K562 (cell line): Measurements from ENCODE around the gene MGST2. TPM values are rescaled to one million over a fixed set of nuclear protein-coding genes. Genes with fewer than 3 reads are reported as not detected.
A peak's percentile ranks its signal among the peaks of the same experiment; 100 is the strongest.

Experiments used
- ATAC-seq: fragments of 200-7000 bp; cut with Tn5 transposase; 3 replicates; pipeline ENCODE4 v1.9.1; 2020; ENCODE audit warnings: moderate library complexity
- BruUV-seq: library from RNA; stranded (reverse); fragments of 400-500 nt; replicated peaks from 2 replicates; lab custom pipeline; 2021; lab: Mats Ljungman, UMichigan
- CTCF ChIA-PET: fragments of 300-600 bp; formaldehyde crosslinking; extraction: SDS; loops from one replicate; lab custom pipeline; 2021; ENCODE audit warnings: low intra/inter-chr PET ratio; lab: Yijun Ruan, JAX
- POLR2A ChIA-PET: fragments of 300-600, 350-650 bp; sonication (Branson Sonifier 250); formaldehyde crosslinking; extraction: SDS; loops from one replicate; lab custom pipeline; 2021; ENCODE audit warnings: antibody characterized with exemption, inconsistent platforms; lab: Yijun Ruan, JAX
- DNase-seq, 4 experiments: peaks; one replicate each; pipeline versions ENCODE4 v3.0.0 to v3.0.0-alpha.2; 2011 to 2018; ENCODE audit warnings: low spot score in 3 of 4, mixed read lengths in 3 of 4; ENCODE audit errors: extremely low read depth in 1 of 4
- FAIRE-seq: peaks from 2 replicates; lab custom pipeline; 2011; peaks lifted over from hg19 to GRCh38; lab: Jason Lieb, UNC
- H2AFZ ChIP-seq: 2 replicates; pipeline ENCODE4 v1.6.0; 2011; ENCODE audit warnings: low read depth, low read length, control low read depth, inconsistent platforms
- H3K27ac ChIP-seq: fragments of 200-600 bp; 3 replicates; pipeline ENCODE4 v1.8.0; 2011; ENCODE audit warnings: low read depth, mild to moderate bottlenecking, control low read depth, inconsistent platforms, low read length, moderate library complexity, mixed read lengths; ENCODE audit errors: extremely low read depth
- H3K27me3 ChIP-seq, 2 experiments: fragments of 300-600 bp in 1 of 2; 2 replicates in 1 of 2; 3 replicates in 1 of 2; pipeline versions ENCODE4 v1.6.0 to v1.8.0; 2011; ENCODE audit warnings: inconsistent platforms in 2 of 2, low read length in 2 of 2, mild to moderate bottlenecking in 1 of 2, mixed read lengths in 1 of 2, moderate library complexity in 1 of 2; ENCODE audit not compliant: control insufficient read depth in 2 of 2, insufficient read depth in 2 of 2
- H3K36me3 ChIP-seq: fragments of 300-600 bp; 3 replicates; pipeline ENCODE4 v1.8.0; 2011; ENCODE audit warnings: mild to moderate bottlenecking, low read length, inconsistent platforms; ENCODE audit not compliant: control insufficient read depth, insufficient read depth
- H3K4me1 ChIP-seq, 2 experiments: fragments of 200-600 bp in 1 of 2; replicated peaks in 1 of 2; 2 replicates in 1 of 2; 3 replicates in 1 of 2; pipeline versions ENCODE4 v1.5.1 to v1.8.0; 2011; ENCODE audit warnings: inconsistent platforms in 2 of 2, low read length in 2 of 2, mild to moderate bottlenecking in 1 of 2, mixed read lengths in 1 of 2, moderate library complexity in 1 of 2; ENCODE audit not compliant: control insufficient read depth in 2 of 2, insufficient read depth in 2 of 2
- H3K4me2 ChIP-seq: 2 replicates; pipeline ENCODE4 v1.6.1; 2011; ENCODE audit warnings: low read length, control low read depth, inconsistent platforms, mixed read lengths; ENCODE audit not compliant: insufficient read depth
- H3K4me3 ChIP-seq: fragments of 200-600 bp; sonication (generic), shearing (Covaris generic); 2 replicates; pipeline ENCODE4 v1.5.1; 2016; ENCODE audit warnings: control low read depth, inconsistent platforms
- H3K79me2 ChIP-seq: fragments of 200-600 bp; 3 replicates; pipeline ENCODE4 v1.8.0; 2011; ENCODE audit warnings: low read length, inconsistent platforms; ENCODE audit not compliant: control insufficient read depth, insufficient read depth
- H3K9ac ChIP-seq, 2 experiments: 2 replicates each; pipeline versions ENCODE4 v1.6.0 to v1.6.1; 2011; ENCODE audit warnings: low read depth in 2 of 2, low read length in 2 of 2, control low read depth in 1 of 2, inconsistent platforms in 1 of 2, mild to moderate bottlenecking in 1 of 2, mixed read lengths in 1 of 2; ENCODE audit not compliant: insufficient read depth in 1 of 2
- H3K9me1 ChIP-seq: one replicate; pipeline ENCODE4 v1.6.0; 2011; ENCODE audit warnings: inconsistent platforms, mild to moderate bottlenecking, low read length, moderate library complexity; ENCODE audit not compliant: control insufficient read depth, insufficient read depth
- H3K9me3 ChIP-seq: replicated peaks from 2 replicates; pipeline ENCODE4 v1.5.1; 2011; ENCODE audit warnings: low read depth, low read length, inconsistent platforms; ENCODE audit not compliant: control insufficient read depth, insufficient read depth
- H4K20me1 ChIP-seq: replicated peaks from 2 replicates; pipeline ENCODE4 v1.6.1; 2011; ENCODE audit warnings: low read length, inconsistent platforms, mixed read lengths; ENCODE audit not compliant: control insufficient read depth, insufficient read depth
- CEBPB ChIP-seq: fragments of 450-650 bp; IDR thresholded peaks from 2 replicates; pipeline ENCODE4 v1.6.1; 2016; ENCODE audit warnings: missing genetic modification characterization, missing compliant biosample characterization
- CTCF ChIP-seq, 3 experiments: IDR thresholded peaks in 2 of 3; conservative IDR thresholded peaks in 1 of 3; 2 replicates each; pipeline ENCODE4 v1.5.1; 2011 to 2012; ENCODE audit warnings: low read length in 3 of 3, mild to moderate bottlenecking in 3 of 3, control low read depth in 2 of 3, improper control_type of control experiment in 1 of 3, inconsistent platforms in 1 of 3, low read depth in 1 of 3, mixed read lengths in 1 of 3, moderate library complexity in 1 of 3; ENCODE audit not compliant: insufficient read depth in 2 of 3
- ESRRB ChIP-seq: fragments of 250-450 bp; sonication (Bioruptor Pico); IDR thresholded peaks from 2 replicates; pipeline ENCODE4 v1.5.0; 2020; ENCODE audit warnings: mild to moderate bottlenecking, moderate library complexity, borderline replicate concordance
- HNRNPLL ChIP-seq: fragments of 200-400 bp; formaldehyde crosslinking; IDR thresholded peaks from 2 replicates; pipeline ENCODE4 v1.6.1; 2017; ENCODE audit warnings: low read length, low read depth, mild to moderate bottlenecking; ENCODE audit not compliant: poor library complexity, severe bottlenecking
- TAF7 ChIP-seq: fragments of 450-650 bp; IDR thresholded peaks from 2 replicates; pipeline ENCODE4 v1.6.1; 2016; ENCODE audit warnings: missing genetic modification characterization, missing compliant biosample characterization
- ZBTB26 ChIP-seq: fragments of 450-650 bp; formaldehyde crosslinking; IDR thresholded peaks from 2 replicates; pipeline ENCODE4 v1.4.0; 2022; ENCODE audit warnings: missing genetic modification characterization
- ZFP36 ChIP-seq: fragments of 150-350 bp; IDR thresholded peaks from 2 replicates; pipeline ENCODE4 v1.6.1; 2018; ENCODE audit warnings: low read length, low read depth; ENCODE audit not compliant: partially characterized antibody
- ZNF318 ChIP-seq, 2 experiments: fragments of 450-650 bp; IDR thresholded peaks; 2 replicates each; pipeline ENCODE4 v1.6.1; 2016; ENCODE audit warnings: mild to moderate bottlenecking in 2 of 2, borderline replicate concordance in 1 of 2, low read depth in 1 of 2, moderate library complexity in 1 of 2
- ZNF384 ChIP-seq: IDR thresholded peaks from 2 replicates; pipeline ENCODE4 v1.6.1; 2012; ENCODE audit warnings: low read depth, low read length, improper control_type of control experiment
- WGBS: fragments of 100-300 bp; shearing (Covaris generic); methylation state at CpG from one replicate; pipeline ENCODE4 v1.1.6; 2016; ENCODE audit warnings: low coverage, mixed read lengths; ENCODE audit not compliant: insufficient coverage; ENCODE audit errors: missing lambda C conversion rate; 5-methylcytosine and 5-hydroxymethylcytosine counted together
- in situ Hi-C: fragments of 300-500 bp; cut with MboI; formaldehyde crosslinking; loops from 4 replicates; pipeline ENCODE4 v1.15.0; 2018; ENCODE audit warnings: inconsistent platforms, mixed read lengths
- intact Hi-C: fragments of 100-400 bp; cut with micrococcal nuclease; formaldehyde crosslinking; loops from 2 replicates; pipeline ENCODE4 v1.14.2; 2022
- polyA plus RNA-seq, 8 experiments: library from polyadenylated mRNA; depleted of rRNA in 4 of 8; stranded (reverse) in 5 of 8; unstranded in 3 of 8; fragments of >200 nt; fragmentation: Nextera tagmentation in 2 of 8; fragmentation: Illumina TruSeq in 1 of 8; extraction: Ambion mirVana in 2 of 8; extraction: Trizol in 1 of 8; gene quantifications; 2 replicates each; pipeline versions ENCODE4 v1.2.1 to v1.2.3, GENCODE V29; 2011 to 2014; ENCODE audit warnings: inconsistent platforms in 1 of 8, missing spikeins in 1 of 8
- total RNA-seq, 7 experiments: library from RNA; depleted of rRNA in 6 of 7; stranded (reverse); fragments of >200 nt in 6 of 7; fragmentation: Illumina TruSeq in 2 of 7; extraction: Trizol in 2 of 7; gene quantifications; 2 replicates each; pipeline versions ENCODE4 v1.2.1 to v1.2.3, GENCODE V29; 2011 to 2021; ENCODE audit warnings: low replicate concordance in 1 of 7

Gene MGST2
- total and polyA plus RNA-seq, 9 of the 15 experiments (the other 6 are each of a cell fraction or from before 2014, with no cell fraction given): 38.7 to 115 (median 84.6) TPM

GRCh38 chr4:139617702-139618490, 47.7 kb upstream of the MGST2 start:
- Histone ChIP-seq H3K4me3 (no peak overlapping the region), H3K4me1 (no peaks in the 10 kb centered on the region), H3K9me3 (no peaks in the 10 kb centered on the region), H3K27ac (no peak overlapping the region), H4K20me1 (no peaks in the 10 kb centered on the region), H3K36me3 (no peaks in the 10 kb centered on the region), H2AFZ (no peak overlapping the region), H3K27me3 (no peaks in the 10 kb centered on the region), H3K9ac (no peak overlapping the region), H3K79me2 (no peaks in the 10 kb centered on the region), H3K4me2 (no peak overlapping the region), H3K9me1 (no peaks in the 10 kb centered on the region)
- DNase-seq (peak in 3 of 4 experiments; percentile 14 to 30 (median 20)), FAIRE-seq (peak; percentile 79), ATAC-seq (peak; percentile 92)
- ChIA-PET POLR2A (no interaction called here), CTCF (interaction anchor here (1.2 kb wide), 1 partner anchor 14 kb away, joined by 4 read pairs; no protein-coding TSS in a partner anchor)
- WGBS: 2% methylated on average over 7 of the region's 7 CpGs
- in situ Hi-C loops: no loop called here
- BruUV-seq: no TSS peak
- intact Hi-C loops: no loop called here
- TF ChIP-seq ZNF318 (IDR thresholded peaks at IDR 0.05; ENCODE audit: borderline replicate concordance in 1 of 2, low read depth in 1 of 2) (0 out of 4 replicates have a peak, but pooled peaks of 1 of the 2 experiments have one; percentile 68), CTCF (IDR thresholded peaks at IDR 0.05 in 2 of 3, conservative IDR thresholded peaks at IDR 0.05 in 1 of 3; ENCODE audit: insufficient read depth in 2 of 3, low read depth in 1 of 3, low read length in 3 of 3) (peak; percentile 51 to 57 (median 51); a peak in 4 of 6 replicates), CEBPB (tag) (no peak), ZFP36 (no peak), ZBTB26 (CRISPR knock-in tag) (no peak), TAF7 (tag) (no peak), ESRRB (no peak), HNRNPLL (no peak), ZNF384 (peak; percentile 52; the same call in 1 of the 2 replicates)
